Mammary epithelial cell (primary cell): ENCODE results near the gene KCNK4.

Experiments used
- EZH2 ChIP-seq: IDR thresholded peaks from 2 replicates; pipeline ENCODE4 v1.6.1; 2012; ENCODE audit warnings: low read length, inconsistent platforms, borderline replicate concordance
- TF ChIP-seq, protein P1 (sequence below), 2 donors: IDR thresholded peaks in 1 of 2; conservative IDR thresholded peaks in 1 of 2; 2 replicates each; pipeline ENCODE4 v1.5.1; 2011 to 2012; ENCODE audit warnings: inconsistent platforms in 2 of 2, low read length in 2 of 2, mild to moderate bottlenecking in 2 of 2, control low read depth in 1 of 2, low read depth in 1 of 2; ENCODE audit not compliant: insufficient read depth in 1 of 2; ENCODE audit errors: extremely low read depth in 1 of 2

DNA sequence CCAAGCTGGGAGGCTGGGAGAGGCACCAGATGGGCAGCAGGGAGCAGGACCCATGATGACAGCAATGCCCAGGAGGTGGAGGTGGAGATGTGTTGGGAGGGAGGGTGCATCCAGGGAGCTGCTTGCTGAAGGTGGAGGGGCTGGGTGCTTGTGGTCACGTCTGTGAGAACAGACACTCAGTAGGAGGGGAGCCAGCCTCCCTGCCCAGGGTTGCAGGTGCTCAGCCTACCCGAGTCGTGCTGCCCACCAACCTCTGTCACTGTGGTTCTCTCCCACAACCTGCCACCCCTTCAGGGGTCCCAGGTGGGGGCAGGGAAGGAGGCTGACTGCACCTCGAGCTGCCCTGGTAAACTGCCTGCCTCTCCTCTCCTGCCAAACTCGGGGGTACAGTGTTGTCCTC lies 32.3 kb downstream of the KCNK4 start:
- TF ChIP-seq, protein P1, sequence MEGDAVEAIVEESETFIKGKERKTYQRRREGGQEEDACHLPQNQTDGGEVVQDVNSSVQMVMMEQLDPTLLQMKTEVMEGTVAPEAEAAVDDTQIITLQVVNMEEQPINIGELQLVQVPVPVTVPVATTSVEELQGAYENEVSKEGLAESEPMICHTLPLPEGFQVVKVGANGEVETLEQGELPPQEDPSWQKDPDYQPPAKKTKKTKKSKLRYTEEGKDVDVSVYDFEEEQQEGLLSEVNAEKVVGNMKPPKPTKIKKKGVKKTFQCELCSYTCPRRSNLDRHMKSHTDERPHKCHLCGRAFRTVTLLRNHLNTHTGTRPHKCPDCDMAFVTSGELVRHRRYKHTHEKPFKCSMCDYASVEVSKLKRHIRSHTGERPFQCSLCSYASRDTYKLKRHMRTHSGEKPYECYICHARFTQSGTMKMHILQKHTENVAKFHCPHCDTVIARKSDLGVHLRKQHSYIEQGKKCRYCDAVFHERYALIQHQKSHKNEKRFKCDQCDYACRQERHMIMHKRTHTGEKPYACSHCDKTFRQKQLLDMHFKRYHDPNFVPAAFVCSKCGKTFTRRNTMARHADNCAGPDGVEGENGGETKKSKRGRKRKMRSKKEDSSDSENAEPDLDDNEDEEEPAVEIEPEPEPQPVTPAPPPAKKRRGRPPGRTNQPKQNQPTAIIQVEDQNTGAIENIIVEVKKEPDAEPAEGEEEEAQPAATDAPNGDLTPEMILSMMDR (conservative IDR thresholded peaks at IDR 0.05 in 1 of 2, IDR thresholded peaks at IDR 0.05 in 1 of 2; ENCODE audit: extremely low read depth in 1 of 2, insufficient read depth in 1 of 2, low read depth in 1 of 2, low read length in 2 of 2), result no peak
- no peak for TF ChIP-seq EZH2
